Left lung (tissue), 10 donors: ENCODE results near the gene ALG12. TPM values are rescaled to one million over a fixed set of nuclear protein-coding genes. Genes with fewer than 3 reads are reported as not detected.
A peak's percentile ranks its signal among the peaks of the same experiment; 100 is the strongest.

Experiments
- ATAC-seq: fragments of 200-7000 bp; cut with Tn5 transposase; one replicate; pipeline ENCODE4 v1.9.1; 2020; ENCODE audit warnings: moderate library complexity
- DNase-seq, 4 donors: peaks; one replicate each; pipeline ENCODE4 v3.0.0-alpha.2; 2013 to 2020
- H3K27ac ChIP-seq, 2 donors: fragments of 200-600 bp; sonication (generic) in 1 of 2; one replicate each; pipeline versions ENCODE4 v1.5.0 to v1.8.0; 2020 to 2021
- H3K27me3 ChIP-seq, 2 donors: fragments of 200-600 bp; sonication (generic) in 1 of 2; one replicate each; pipeline versions ENCODE4 v1.5.0 to v1.8.0; 2020 to 2021
- H3K36me3 ChIP-seq, 2 donors: fragments of 200-600 bp; sonication (generic) in 1 of 2; one replicate each; pipeline versions ENCODE4 v1.5.0 to v1.8.0; 2020 to 2021
- H3K4me1 ChIP-seq, 2 donors: fragments of 200-600 bp; one replicate each; pipeline ENCODE4 v1.8.0; 2021
- H3K4me3 ChIP-seq, 2 donors: fragments of 200-600 bp; sonication (generic) in 1 of 2; one replicate each; pipeline versions ENCODE4 v1.5.0 to v1.8.0; 2020 to 2021; ENCODE audit warnings: mild to moderate bottlenecking in 1 of 2
- H3K9me3 ChIP-seq, 2 donors: fragments of 200-600 bp; sonication (generic) in 1 of 2; one replicate each; pipeline versions ENCODE4 v1.5.0 to v1.8.0; 2020 to 2021
- CTCF ChIP-seq, 2 donors: fragments of 200-600 bp; sonication (generic) in 1 of 2; IDR thresholded peaks; one replicate each; pipeline versions ENCODE4 v1.5.0 to v1.8.0; 2021; ENCODE audit warnings: antibody characterized with exemption in 2 of 2
- intact Hi-C, 2 donors: fragments of 100-400 bp; cut with DNase I; formaldehyde crosslinking; loops; one replicate each; pipeline versions ENCODE4 v1.11.2 to v1.14.2; 2022
- polyA plus RNA-seq, 6 donors: library from polyadenylated mRNA; unstranded; fragments of 120-200 nt; gene quantifications; one replicate each; pipeline ENCODE4 v1.2.1, GENCODE V29; 2013; ENCODE audit not compliant: insufficient read length in 6 of 6
- total RNA-seq, 2 donors: library from RNA; stranded (reverse); fragmentation: NEBNext Ultra II Directional; extraction: Animal tissue kit (Norgen Biotek cat#: 25700); gene quantifications; one replicate each; pipeline ENCODE4 v1.2.1, GENCODE V29; 2021
- donor health status: DM: no; HTN: yes; CAD: no.
- donor health status: DM: no; HTN: no; CAD: no.

Gene ALG12
- total and polyA plus RNA-seq, 8 donors = 16.4 to 35.2 (median 24.7) TPM

DNA sequence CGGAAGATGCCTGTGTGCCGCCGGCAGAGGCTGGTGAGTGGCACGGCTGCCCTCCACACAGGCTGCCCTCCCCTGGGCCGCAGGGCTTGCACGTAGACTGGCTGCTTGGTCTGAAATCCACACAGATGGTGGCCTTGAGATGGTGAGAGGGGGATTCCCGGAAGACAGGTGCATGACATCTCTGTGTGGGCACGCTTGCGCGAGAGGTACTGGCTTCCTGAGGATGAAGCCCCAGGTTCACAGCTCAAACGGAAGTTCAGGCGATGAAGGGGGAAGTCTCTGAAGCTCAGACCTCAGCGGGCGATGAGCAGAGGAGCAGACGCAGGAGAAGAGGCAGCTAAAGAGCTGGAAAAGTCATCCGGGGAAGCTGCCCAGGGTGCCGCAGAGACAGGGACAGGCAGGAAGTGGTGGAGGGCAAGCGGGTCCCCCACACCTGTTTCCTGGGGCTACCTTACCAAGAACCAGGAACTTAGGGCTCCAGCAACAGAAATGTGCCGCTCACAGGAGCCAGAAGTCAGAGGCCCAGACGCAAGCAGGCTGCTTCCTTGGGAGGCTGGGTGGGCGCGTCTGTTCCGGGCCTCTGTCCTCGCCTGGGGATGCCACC lies 7.4 kb upstream of the ALG12 start:
- intact Hi-C loops = loop anchor here in 1 of 2 donors (10.0 kb wide), 2 partner anchors 59 to 131 kb away; no protein-coding TSS in a partner anchor
- H3K4me3 ChIP-seq = no peak overlapping the region
- H3K4me1 ChIP-seq = peaks cover 4 to 27% of the 10 kb centered on the region in 2 donors
- H3K36me3 ChIP-seq = peaks cover 0 to 57% of the 10 kb centered on the region in 2 donors
- DNase-seq = peak in 1 of 4 donors; percentile 70
- H3K9me3 ChIP-seq = no peaks in the 10 kb centered on the region
- peaks cover 0 to 9% of the 10 kb centered on the region in 2 donors for H3K27me3 ChIP-seq
- no peak for ATAC-seq
- peak overlapping the region in 1 of 2 donors; percentile 63 for H3K27ac ChIP-seq
- TF ChIP-seq CTCF (IDR thresholded peaks at IDR 0.05) = no peak

DNA sequence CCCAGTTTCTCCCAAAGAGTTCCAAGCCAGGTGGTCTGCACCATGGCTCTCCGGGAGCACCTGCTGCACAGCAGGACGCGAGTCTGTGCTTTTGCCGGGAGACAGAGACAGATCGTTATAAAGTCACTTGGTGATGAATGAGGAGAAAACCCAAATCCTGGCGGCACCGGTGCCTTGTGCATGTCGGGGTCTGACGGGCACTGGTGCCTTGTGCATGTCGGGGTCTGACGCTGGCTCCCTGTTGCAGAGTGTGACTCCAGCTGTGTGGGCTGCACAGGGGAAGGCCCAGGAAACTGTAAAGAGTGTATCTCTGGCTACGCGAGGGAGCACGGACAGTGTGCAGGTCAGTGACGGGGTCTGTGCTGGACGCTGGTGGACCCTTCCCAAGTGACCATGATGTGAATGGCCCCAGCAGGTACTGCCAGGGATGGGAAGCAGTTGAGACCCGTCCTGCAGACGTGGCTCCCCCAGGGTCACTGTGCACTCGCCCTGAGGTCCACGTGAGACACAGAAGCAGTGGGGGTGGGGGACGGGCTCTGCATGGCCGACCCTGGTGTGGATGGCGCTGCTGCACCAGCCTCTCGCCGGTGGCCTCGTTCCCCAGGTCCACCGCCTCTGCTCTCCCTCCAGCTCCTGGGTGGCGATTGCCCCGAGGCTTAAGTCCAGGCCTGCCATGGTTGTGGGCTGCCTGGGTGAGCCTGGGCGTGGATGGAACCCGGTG lies 6.0 kb upstream of the ALG12 start:
- ATAC-seq = no peak
- no peak for TF ChIP-seq CTCF (IDR thresholded peaks at IDR 0.05)
- intact Hi-C loops = loop anchor here in 1 of 2 donors (10.0 kb wide), 2 partner anchors 61 to 129 kb away; no protein-coding TSS in a partner anchor

DNA sequence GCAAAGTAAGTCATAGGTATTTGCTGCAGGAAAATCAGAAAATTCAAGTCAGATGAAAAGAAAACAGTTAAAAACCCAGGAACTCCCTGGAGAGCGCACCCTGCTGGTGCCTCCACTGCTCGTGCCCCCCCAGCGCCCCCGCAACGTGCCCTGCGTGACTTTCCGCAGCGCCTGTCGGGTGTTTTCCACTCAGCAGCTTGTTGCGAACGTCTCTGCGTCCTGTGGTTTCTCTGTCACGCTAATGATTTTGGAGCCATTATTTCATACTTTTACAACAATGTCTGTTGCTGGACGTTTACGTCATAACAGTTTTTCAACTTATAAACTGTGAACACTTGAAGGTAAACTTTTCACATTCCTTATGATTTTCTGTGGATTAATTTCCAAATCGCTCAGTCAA lies 5.2 kb upstream of the ALG12 start:
- H3K4me3 ChIP-seq = no peak overlapping the region
- DNase-seq (no peak), ATAC-seq (no peak)
- peaks cover 7 to 29% of the 10 kb centered on the region in 2 donors for H3K4me1 ChIP-seq
- H3K27me3 ChIP-seq = no peaks in the 10 kb centered on the region
- TF ChIP-seq CTCF (IDR thresholded peaks at IDR 0.05) = no peak
- no peaks in the 10 kb centered on the region for H3K9me3 ChIP-seq
- intact Hi-C loops = loop anchor here in 1 of 2 donors (10.0 kb wide), 2 partner anchors 61 to 129 kb away; no protein-coding TSS in a partner anchor
- H3K27ac ChIP-seq = no peak overlapping the region
- H3K36me3 ChIP-seq = peaks cover 0 to 62% of the 10 kb centered on the region in 2 donors

More for the DNA sequence above, 6.0 kb upstream of the ALG12 start:
- peaks cover 0 to 62% of the 10 kb centered on the region in 2 donors for H3K36me3 ChIP-seq
- H3K9me3 ChIP-seq = no peaks in the 10 kb centered on the region
- no peak overlapping the region for H3K4me3 ChIP-seq
- peaks cover 0 to 8% of the 10 kb centered on the region in 2 donors for H3K27me3 ChIP-seq
- DNase-seq = peak in 1 of 4 donors; percentile 55
- no peak overlapping the region for H3K27ac ChIP-seq
- H3K4me1 ChIP-seq = peaks cover 3 to 25% of the 10 kb centered on the region in 2 donors

DNA sequence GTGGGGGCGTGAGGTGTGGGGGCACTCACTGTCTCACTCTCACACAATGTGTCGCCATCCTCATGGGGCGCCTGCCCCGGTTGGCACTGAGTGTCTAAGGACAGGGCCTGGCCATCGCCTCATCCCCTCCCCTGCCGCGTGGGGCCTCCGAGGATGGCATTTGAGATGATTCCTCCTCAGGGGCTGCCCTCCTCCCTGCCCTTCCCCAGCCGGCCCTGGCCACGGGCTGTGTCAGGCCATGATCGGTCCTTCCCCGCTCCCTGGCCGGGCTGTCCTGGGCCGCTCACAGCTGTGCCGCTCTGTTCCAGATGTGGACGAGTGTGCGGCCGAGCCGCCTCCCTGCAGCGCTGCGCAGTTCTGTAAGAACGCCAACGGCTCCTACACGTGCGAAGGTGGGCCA lies 4.7 kb upstream of the ALG12 start:
- DNase-seq = peak in 1 of 4 donors; percentile 79
- H3K36me3 ChIP-seq = peaks cover 0 to 62% of the 10 kb centered on the region in 2 donors
- ATAC-seq = no peak
- no peak for TF ChIP-seq CTCF (IDR thresholded peaks at IDR 0.05)
- no peaks in the 10 kb centered on the region for H3K27me3 ChIP-seq
- no peak overlapping the region for H3K27ac ChIP-seq
- H3K9me3 ChIP-seq = no peaks in the 10 kb centered on the region
- peaks cover 7 to 29% of the 10 kb centered on the region in 2 donors for H3K4me1 ChIP-seq
- H3K4me3 ChIP-seq = no peak overlapping the region
- intact Hi-C loops = loop anchor here in 1 of 2 donors (10.0 kb wide), 2 partner anchors 62 to 128 kb away; no protein-coding TSS in a partner anchor

DNA sequence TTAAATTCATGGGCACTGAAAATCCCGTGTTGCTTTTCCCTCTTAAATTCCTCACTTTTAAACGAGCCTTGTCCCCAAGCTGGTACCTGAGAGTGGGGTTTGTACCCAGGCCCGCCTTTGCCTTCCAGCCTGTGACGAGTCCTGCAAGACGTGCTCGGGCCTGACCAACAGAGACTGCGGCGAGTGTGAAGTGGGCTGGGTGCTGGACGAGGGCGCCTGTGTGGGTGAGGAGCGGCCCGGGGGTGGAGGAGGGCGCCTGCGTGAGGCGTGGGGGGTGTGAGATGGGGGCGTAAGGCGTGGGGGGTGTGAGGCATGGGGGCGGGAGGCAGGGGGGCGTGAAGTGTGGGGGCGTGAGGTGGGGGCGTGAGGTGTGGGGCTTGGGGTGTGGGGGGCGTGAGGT lies 4.2 kb upstream of the ALG12 start:
- H3K27me3 ChIP-seq = no peaks in the 10 kb centered on the region
- DNase-seq = no peak
- peaks cover 8 to 33% of the 10 kb centered on the region in 2 donors for H3K4me1 ChIP-seq
- no peak for ATAC-seq
- no peak overlapping the region for H3K4me3 ChIP-seq
- no peaks in the 10 kb centered on the region for H3K9me3 ChIP-seq
- intact Hi-C loops = loop anchor here in 1 of 2 donors (10.0 kb wide), 2 partner anchors 62 to 128 kb away; no protein-coding TSS in a partner anchor
- peaks cover 0 to 58% of the 10 kb centered on the region in 2 donors for H3K36me3 ChIP-seq
- TF ChIP-seq CTCF (IDR thresholded peaks at IDR 0.05) = no peak
- H3K27ac ChIP-seq = no peak overlapping the region
